GM10847 (cell line): ENCODE results near the gene ADNP.

ENCODE experiments used
- POLR2A ChIP-seq: IDR thresholded peaks from 2 replicates; pipeline ENCODE4 v1.6.1; 2011; ENCODE audit not compliant: insufficient read length; ENCODE audit errors: extremely low read depth

Gene ADNP

GRCh38 chr20:50919567-50919966 is 11.7 kb downstream of the ADNP start:
- no peak for TF ChIP-seq POLR2A

DNA sequence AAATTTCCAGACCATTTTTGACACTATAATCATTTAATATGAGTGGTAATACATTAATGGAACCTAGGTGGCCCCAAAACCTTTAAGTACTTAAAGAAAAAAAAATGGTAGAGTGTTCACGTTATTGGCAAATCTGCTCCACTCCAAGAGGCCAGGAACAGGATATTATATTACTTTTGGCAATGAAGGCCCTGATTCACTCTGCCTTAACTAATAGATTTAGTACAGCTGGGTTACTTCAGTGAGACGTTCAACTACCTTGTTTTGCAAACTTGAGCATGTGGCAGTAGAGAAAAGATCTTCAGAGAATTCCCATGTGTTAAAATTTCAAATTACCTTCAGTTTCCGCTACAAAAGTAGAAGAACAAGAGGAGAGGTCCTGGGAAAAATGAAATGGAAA is 12.8 kb downstream of the ADNP start:
- TF ChIP-seq POLR2A, result no peak

- no peak for TF ChIP-seq POLR2A
Measured at GRCh38 chr20:50916934-50917333, 14.3 kb downstream of the ADNP start.

DNA sequence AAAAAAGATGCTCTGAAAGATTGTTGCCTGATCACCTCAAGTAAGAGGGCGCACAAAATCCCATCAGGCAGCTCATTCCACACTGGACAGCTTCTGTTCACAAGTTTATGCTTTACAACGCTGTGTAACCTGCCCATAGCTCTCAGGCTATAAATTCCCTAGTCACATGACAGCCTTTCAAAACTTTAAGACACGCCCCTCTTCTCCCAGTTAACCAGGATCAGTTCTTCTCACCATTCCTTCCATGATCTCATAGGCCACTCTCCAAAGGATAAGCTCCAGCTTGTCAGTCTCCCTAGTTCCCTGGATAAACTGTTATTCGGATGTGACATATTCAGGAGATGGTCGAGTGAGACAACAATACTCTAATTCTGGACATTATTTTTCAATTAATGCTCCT is 15.0 kb downstream of the ADNP start:
- no peak for TF ChIP-seq POLR2A

DNA sequence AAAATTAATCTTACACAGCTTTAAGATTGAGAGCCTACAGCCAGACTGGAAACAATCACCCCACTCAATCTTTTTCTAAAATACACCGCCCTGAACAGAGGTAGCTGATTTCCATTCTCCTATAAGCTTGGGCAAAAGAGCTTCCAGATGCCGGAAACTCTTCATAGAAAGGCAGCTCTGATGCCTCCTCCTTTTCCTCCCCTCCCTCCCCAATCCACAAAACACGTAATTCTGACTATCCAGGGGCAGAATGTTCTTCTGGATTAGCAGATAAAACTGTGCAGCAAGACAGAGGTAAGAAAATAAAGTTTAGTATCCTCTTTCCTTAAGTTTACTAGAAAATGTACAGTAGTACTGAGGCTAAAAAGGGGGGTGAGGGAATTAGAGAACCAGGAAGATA is 15.8 kb downstream of the ADNP start:
- TF ChIP-seq POLR2A, result no peak

DNA sequence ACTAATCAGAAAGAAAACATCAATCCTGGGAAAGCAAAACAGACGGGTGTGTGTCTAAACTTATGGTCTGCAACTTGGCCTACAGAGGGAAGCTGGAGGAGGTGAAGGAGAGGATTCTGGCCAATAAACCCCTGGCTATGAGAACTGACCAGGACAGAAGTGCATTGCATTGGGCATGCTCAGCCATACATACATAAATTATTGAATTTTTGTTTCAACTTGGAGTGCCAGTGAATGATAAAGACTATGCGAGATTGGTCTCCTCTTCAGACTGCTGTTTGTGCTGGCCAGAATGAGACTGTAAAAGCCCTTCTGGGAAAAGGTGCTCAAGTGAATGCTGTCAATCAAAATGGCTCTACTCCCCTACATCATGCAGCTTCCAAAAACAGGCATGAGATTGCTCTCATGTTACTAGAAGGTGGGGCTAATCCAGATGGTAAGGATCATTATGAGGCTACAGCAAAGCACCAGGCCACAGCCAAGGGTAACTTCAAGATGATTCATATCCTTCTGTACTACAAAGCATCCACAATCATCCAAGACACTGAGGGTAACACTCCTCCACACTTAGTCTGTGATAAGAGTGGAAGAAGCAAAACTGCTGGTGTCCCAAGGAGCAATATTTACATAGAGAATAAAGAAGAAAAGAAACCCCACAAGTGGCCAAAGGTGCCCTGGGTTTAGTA is 17.4 kb downstream of the ADNP start:
- TF ChIP-seq POLR2A, result no peak

DNA sequence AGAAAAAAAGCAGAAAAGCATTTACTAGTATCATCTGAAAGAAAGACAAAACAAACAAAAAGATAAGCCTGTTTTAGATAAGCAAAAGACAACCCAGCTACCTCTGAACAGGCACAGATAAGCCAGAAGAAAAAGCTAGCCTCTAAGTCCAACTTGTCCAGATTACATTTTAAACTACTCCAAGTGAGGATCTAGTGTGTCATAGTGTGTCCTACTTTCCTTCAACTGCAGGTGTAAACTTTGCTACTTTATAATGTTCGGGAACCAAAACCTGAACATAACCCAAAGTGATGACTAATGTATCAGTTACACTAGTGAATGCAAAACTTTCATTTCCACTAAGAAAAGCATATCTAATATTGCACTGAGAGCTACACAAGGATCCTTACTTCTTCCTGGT is 19.5 kb downstream of the ADNP start:
- TF ChIP-seq POLR2A, result no peak

DNA sequence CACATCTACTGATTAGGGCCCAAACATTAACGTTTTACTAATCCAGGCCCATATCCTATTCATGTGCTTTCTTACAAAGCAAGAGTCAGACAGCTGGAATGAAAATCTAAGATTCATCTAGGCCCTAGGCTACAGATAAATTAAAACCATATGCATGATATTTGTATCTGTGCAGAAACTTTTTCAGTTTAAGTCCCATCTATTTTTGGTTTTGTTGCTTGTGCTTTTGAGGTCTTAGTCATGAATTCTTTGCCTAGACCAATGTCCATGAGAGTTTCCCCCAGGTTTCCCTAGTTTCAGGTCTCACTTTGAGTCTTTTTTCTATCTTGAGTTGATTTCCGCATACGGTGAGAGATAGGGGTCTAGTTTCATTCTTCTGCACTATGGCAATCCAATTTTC is 20.2 kb downstream of the ADNP start:
- TF ChIP-seq POLR2A, result no peak

DNA sequence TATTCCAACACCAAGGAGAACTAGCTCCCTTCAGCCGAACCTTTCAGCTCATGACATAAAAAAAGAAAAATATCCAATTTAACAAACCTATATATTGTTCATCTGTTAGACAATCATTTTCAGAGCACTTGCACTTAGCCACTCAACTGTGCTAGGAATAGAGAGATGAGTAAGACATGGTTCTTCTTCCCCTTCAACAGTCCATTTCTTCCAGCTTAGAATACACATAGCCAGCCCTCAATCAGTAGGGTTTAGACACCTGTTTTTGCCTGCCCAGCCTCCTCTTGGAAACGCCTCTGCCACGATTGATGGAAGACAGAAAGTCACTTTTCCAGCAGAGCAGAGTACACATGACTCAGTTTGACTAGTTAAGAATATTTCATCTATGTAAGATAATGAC is 21.8 kb downstream of the ADNP start:
- TF ChIP-seq POLR2A, result no peak

- no peak for TF ChIP-seq POLR2A
Measured at GRCh38 chr20:50904067-50904570, 27.1 kb downstream of the ADNP start.

DNA sequence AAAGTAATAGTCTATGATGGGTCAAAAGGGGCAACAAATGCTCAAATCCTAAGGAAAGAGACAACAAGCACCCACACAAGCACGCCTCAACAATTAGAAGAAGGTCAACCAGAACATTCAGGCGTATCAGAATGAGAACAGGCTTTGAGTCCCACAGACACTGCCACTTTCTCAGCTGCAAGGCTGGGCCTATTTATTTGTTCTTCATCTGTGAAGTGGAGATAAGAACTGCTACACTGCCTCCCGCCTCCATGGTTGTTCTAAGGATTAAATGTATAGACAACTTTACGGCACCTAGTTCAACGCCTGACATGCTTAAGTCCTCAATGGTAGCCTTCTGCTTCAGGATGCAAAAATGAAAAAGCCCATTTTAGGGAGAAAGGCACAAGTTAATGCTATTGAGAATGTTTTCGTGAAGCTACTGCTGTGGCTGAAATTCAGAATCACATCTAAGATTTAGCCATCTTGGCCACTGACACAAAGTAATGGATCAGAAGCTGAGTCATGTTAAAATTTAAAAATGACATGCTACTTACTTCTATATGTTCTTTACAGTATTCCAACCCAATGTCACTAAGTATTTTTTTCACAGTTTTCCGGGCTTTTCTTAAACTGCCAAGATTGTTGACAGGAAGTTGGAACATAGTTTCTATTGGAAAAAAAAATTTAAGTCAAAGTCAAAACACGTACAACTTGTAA is 27.7 kb downstream of the ADNP start:
- TF ChIP-seq POLR2A, result no peak

GRCh38 chr20:50901301-50901700 is 29.9 kb downstream of the ADNP start:
- TF ChIP-seq POLR2A, result no peak

- no peak for TF ChIP-seq POLR2A
Measured at GRCh38 chr20:50900261-50900660, 31.0 kb downstream of the ADNP start.

DNA sequence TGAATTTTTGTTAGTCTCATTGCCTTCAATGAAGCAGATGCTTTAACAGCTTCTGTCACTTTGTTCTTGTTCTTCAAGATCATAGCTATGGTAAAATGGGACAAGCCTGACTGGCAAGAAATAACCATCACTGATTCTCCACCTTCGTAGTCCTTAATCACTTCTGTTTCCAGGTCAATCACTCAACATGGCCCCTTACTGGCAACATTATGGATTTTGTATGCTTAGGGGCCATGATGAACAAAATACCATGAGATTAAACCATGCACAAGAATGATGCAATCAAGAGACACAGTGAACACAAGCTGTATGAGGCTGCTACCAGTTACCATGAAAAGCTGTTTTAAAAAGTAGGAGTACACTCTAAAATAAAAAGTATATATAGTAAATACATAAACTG is 32.8 kb downstream of the ADNP start:
- TF ChIP-seq POLR2A, result no peak

GRCh38 chr20:50895111-50895830 is 36.0 kb downstream of the ADNP start:
- no peak for TF ChIP-seq POLR2A

- TF ChIP-seq POLR2A, result no peak
Measured at GRCh38 chr20:50893620-50894019, 37.6 kb downstream of the ADNP start.
